Activated naive CD4-positive, alpha-beta T cell treated with anti-CD3 and anti-CD28 coated beads, Interleukin-2, amount 50 U/mL, for 72 hours (primary cell): ENCODE data around the gene TCFL5. TPM values are rescaled to one million over a fixed set of nuclear protein-coding genes. Genes with fewer than 3 reads are reported as not detected.
A peak's percentile ranks its signal among the peaks of the same experiment; 100 is the strongest.

Source experiments
- ATAC-seq, 2 donors: fragments of 150-1000 bp; cut with Tn5 transposase; 2 replicates each; pipeline ENCODE4 v1.10.0; 2021; ENCODE audit warnings: mild to moderate bottlenecking in 2 of 2, moderate library complexity in 2 of 2
- DNase-seq, 2 donors: peaks; one replicate each; pipeline ENCODE4 v3.0.0; 2021 to 2022; ENCODE audit warnings: low spot score in 2 of 2
- H3K27ac Mint-ChIP-seq, 2 donors: one replicate each; pipeline ENCODE4 v1.8.0; 2022; ENCODE audit warnings: mild to moderate bottlenecking in 2 of 2, mixed read lengths in 2 of 2
- H3K36me3 Mint-ChIP-seq, 2 donors: one replicate each; pipeline ENCODE4 v1.8.0; 2022; ENCODE audit warnings: mixed read lengths in 2 of 2
- H3K9me3 Mint-ChIP-seq, 2 donors: one replicate each; pipeline ENCODE4 v1.8.0; 2022; ENCODE audit warnings: mixed read lengths in 2 of 2
- total RNA-seq, 2 donors: library from RNA; stranded (reverse); gene quantifications; one replicate each; pipeline ENCODE4 v1.2.3, GENCODE V29; 2022

The TCFL5 gene
- total RNA-seq, 2 donors from 2014 or later, result 3.5 to 5.7 TPM

- Mint-ChIP-seq H3K9me3 (no peaks in the 10 kb centered on the region), H3K27ac (peak overlapping the region in 1 of 2 donors; percentile 76), H3K36me3 (peaks cover 0 to 5% of the 10 kb centered on the region in 2 donors)
- ATAC-seq (no peak), DNase-seq (no peak)
Observed at GRCh38 chr20:62806383-62807050, 55.1 kb downstream of the TCFL5 start.

DNA sequence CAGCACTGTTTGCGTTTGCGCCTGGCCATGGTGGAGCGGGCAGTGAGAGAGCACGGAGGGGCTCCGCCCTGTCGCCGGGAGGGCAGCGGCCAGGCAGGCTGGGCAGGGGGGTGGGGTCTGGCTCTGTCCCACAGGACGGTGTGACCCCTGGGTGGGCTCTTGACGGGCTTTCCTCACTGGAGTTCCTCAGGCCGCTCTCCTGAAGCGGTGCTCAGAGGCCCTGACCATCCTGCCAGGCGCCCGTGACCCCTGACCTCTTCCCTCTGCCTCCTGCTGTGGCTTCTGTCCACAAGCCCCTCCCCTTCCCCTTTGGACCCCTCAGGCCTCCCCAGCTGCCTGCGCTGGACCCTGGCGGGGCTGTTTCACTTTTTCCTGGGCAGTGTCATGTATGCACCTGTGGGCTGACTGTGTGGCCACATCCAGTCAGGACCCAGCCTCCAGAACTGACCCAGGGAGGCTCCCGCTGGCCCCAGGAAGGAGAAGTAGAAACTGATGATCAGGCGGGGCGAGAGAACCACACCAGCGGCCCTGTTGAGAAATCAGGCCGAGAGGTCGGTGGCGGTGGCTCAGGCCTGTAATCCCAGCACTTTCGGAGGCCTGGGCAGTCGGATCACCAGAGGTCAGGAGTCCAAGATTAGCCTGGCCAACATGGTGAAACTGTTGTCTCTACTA lies 55.8 kb downstream of the TCFL5 start:
- Mint-ChIP-seq H3K9me3 (no peaks in the 10 kb centered on the region), H3K27ac (peak overlapping the region; percentile 50 to 76), H3K36me3 (peaks cover 0 to 5% of the 10 kb centered on the region in 2 donors)
- ATAC-seq (no peak), DNase-seq (no peak)

- Mint-ChIP-seq H3K36me3 (peaks cover 0 to 5% of the 10 kb centered on the region in 2 donors), H3K9me3 (no peaks in the 10 kb centered on the region), H3K27ac (peak overlapping the region in 1 of 2 donors; percentile 88)
- DNase-seq (no peak), ATAC-seq (peak; percentile 19 to 34)
Observed at GRCh38 chr20:62805155-62805710, 56.4 kb downstream of the TCFL5 start.

DNA sequence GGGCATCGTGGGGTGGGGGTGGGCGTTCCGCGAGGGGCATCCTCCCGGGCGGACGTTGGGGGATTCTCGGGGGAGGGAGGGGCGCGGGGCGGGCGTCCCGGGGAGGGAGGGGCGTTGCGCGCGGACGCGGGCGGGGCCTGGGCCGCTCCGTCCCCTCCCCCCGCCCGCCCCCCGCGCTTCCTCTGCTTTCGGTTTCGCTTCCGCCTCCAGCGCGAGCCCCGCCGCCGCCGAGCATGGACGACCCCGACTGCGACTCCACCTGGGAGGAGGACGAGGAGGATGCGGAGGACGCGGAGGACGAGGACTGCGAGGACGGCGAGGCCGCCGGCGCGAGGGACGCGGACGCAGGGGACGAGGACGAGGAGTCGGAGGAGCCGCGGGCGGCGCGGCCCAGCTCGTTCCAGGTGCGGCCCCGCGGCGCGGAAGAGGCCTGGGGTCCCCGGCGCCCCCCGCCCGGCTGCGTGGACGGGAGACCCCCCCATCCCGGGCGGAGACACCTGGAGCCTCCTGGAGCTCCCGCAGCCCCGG lies 56.9 kb downstream of the TCFL5 start, which contains the start of gene OGFR:
Gene OGFR, plus strand, starts transcription at position 209 of the 528 bp plus-strand sequence. Its CDS starts 25 bp downstream, at position 234.
- H3K9me3 Mint-ChIP-seq, result no peaks in the 10 kb centered on the region
- H3K36me3 Mint-ChIP-seq, result peaks cover 0 to 5% of the 10 kb centered on the region in 2 donors
- ATAC-seq (peak; percentile 30 to 72), DNase-seq (peak; percentile 67 to 70)
- peak within 1 kb of the TSS; percentile 82 to 88 for H3K27ac Mint-ChIP-seq

- peak; percentile 10 to 14 for ATAC-seq
- H3K36me3 Mint-ChIP-seq, result peaks cover under 1 to 5% of the 10 kb centered on the region in 2 donors
Observed at GRCh38 chr20:62804021-62804626, 57.5 kb downstream of the TCFL5 start.

DNA sequence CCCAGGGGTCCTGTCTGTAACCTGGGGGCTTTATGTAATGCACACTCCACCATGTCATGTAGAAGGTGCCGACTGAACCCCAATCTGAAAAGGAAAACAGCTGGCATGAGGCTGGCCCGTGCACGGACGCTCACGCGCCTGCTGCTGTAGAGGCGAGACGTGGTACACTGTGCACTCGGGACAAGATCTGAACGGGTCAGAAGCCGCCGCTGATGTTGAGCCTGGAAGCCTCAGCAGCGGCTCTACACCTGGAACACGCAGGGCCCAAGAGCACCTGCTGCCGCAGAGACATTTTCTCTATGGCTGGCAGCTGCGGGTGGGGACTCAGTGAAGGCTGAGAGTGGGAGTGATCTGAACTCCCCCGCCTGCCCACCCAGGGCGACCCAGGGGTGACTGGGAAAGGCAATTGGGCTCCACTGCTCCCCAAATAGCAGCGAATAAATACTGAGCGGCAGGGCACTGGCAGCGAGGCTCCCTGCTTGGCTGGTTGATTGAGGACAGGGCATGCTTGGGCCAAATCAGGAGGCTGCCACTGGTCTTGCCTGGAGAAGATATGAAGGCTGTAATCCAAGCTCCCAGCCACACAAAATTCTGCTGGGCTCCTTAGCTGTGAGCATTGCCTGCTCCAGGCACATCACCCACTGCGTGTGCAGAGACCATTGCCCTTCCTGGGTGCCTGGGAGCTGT lies 59.5 kb downstream of the TCFL5 start:
- DNase-seq (no peak), ATAC-seq (no peak)
- H3K9me3 Mint-ChIP-seq, result no peaks in the 10 kb centered on the region
- H3K36me3 Mint-ChIP-seq, result peaks cover 5 to 14% of the 10 kb centered on the region in 2 donors
- H3K27ac Mint-ChIP-seq, result no peak overlapping the region

More at GRCh38 chr20:62804021-62804626, 57.5 kb downstream of the TCFL5 start:
- DNase-seq, result no peak
- H3K9me3 Mint-ChIP-seq, result no peaks in the 10 kb centered on the region
- peak overlapping the region; percentile 50 to 88 for H3K27ac Mint-ChIP-seq

GRCh38 chr20:62801284-62802010 lies 60.2 kb downstream of the TCFL5 start:
- ATAC-seq (no peak), DNase-seq (no peak)
- H3K9me3 Mint-ChIP-seq, result no peaks in the 10 kb centered on the region
- no peak overlapping the region for H3K27ac Mint-ChIP-seq
- peaks cover 5 to 14% of the 10 kb centered on the region in 2 donors for H3K36me3 Mint-ChIP-seq

DNA sequence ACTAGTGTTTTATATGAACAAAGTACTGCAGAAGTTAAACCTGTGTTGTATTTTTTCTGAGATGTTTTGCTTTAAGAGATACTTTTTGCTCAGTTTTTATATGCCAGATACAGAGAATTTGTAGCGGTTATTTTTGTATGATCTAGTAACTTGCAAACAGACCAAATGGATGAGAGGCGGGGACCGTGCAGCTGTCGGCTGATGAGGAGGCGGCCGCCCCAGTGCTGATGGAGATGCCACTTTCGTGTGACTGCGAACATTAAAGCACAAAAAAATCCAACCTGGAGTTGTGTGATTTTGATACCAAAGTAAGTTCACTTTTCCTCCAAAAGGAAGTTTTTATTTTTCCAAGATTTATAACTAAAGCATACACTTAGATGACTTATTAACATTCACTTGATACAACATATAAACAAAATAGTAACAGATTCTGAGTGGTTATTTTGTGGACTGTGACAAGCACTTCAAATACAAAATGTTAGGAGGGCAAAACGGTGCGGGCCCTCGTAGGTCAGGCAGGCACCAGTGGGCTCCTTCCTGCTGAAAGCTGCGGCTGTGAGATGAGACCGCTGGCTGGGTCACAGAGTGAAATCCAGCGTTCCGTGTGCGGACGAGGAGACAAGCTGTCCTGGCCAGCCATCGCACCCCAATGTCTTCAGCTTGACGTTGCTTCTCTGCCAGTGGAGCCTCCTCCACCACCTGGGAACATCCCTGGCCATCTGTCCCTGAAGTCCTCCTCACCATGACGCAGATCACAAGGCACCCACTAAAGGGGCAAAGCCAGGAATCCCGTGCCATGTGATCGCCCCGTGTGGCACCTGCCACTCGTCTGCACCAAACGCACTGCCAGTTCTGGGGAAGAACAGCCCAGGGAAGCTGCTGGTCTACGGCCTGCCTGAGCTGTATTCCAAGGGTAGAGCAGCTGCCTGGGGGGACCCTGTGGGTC lies 61.0 kb downstream of the TCFL5 start:
- DNase-seq (no peak), ATAC-seq (no peak)
- H3K9me3 Mint-ChIP-seq, result no peaks in the 10 kb centered on the region
- H3K27ac Mint-ChIP-seq, result no peak overlapping the region
- H3K36me3 Mint-ChIP-seq, result peaks cover 5 to 14% of the 10 kb centered on the region in 2 donors

GRCh38 chr20:62799873-62800272 lies 61.7 kb downstream of the TCFL5 start:
- ATAC-seq, result no peak
- Mint-ChIP-seq H3K36me3 (peaks cover 5 to 14% of the 10 kb centered on the region in 2 donors), H3K9me3 (no peaks in the 10 kb centered on the region), H3K27ac (no peak overlapping the region)
- no peak for DNase-seq

GRCh38 chr20:62799459-62799858 lies 62.2 kb downstream of the TCFL5 start:
- Mint-ChIP-seq H3K27ac (peak overlapping the region in 1 of 2 donors; percentile 16), H3K9me3 (no peaks in the 10 kb centered on the region), H3K36me3 (peaks cover 5 to 14% of the 10 kb centered on the region in 2 donors)
- DNase-seq, result no peak
- no peak for ATAC-seq

GRCh38 chr20:62799036-62799435 lies 62.6 kb downstream of the TCFL5 start:
- ATAC-seq (no peak), DNase-seq (no peak)
- no peaks in the 10 kb centered on the region for H3K9me3 Mint-ChIP-seq
- peak overlapping the region in 1 of 2 donors; percentile 16 for H3K27ac Mint-ChIP-seq
- H3K36me3 Mint-ChIP-seq, result peaks cover 3 to 14% of the 10 kb centered on the region in 2 donors

DNA sequence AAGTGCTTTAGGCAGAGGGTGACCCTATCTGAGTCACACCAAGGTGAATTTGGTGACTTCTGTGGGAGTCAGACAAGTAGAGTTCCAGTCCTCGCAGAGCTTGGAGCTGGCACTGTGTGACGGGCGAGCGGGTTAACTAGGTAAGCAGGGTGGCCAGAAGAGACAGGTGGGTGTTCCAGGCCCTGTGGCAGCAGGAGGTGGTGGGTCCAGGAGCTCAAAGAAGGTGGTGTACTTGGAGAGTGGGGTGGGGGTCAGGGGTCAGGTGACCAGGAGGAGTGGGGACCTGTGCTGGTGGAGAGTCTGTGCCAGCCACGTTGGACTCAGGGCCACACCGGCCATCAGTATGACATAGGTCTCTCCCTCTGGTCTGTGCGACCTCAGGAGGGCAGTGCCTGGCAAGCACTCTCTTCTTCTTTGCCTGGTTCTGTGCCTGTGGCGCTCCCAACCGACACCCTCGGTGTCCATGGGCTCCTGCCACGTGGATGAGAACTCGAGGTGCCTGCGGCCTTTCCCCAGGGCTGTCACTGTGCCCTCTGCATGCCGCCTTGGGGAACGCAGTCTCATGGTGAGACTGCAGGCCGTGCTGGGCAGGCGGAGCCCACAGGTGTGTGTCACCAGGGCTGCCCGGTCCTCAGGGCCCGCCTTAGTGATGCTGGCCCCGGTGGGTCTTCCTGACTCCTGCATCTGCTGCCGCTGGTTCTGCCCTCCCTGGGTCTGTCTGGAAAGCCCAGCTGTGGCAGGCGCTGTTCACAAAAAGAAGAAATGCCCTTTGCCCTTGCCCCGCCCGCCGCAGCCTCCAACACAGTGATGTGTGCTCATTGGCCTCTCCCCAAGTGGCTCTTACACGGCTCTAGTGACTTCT lies 63.7 kb downstream of the TCFL5 start:
- DNase-seq, result no peak
- no peak for ATAC-seq
- H3K36me3 Mint-ChIP-seq, result peaks cover 0 to 14% of the 10 kb centered on the region in 2 donors
- no peaks in the 10 kb centered on the region for H3K9me3 Mint-ChIP-seq
- H3K27ac Mint-ChIP-seq, result peak overlapping the region; percentile 14 to 16

DNA sequence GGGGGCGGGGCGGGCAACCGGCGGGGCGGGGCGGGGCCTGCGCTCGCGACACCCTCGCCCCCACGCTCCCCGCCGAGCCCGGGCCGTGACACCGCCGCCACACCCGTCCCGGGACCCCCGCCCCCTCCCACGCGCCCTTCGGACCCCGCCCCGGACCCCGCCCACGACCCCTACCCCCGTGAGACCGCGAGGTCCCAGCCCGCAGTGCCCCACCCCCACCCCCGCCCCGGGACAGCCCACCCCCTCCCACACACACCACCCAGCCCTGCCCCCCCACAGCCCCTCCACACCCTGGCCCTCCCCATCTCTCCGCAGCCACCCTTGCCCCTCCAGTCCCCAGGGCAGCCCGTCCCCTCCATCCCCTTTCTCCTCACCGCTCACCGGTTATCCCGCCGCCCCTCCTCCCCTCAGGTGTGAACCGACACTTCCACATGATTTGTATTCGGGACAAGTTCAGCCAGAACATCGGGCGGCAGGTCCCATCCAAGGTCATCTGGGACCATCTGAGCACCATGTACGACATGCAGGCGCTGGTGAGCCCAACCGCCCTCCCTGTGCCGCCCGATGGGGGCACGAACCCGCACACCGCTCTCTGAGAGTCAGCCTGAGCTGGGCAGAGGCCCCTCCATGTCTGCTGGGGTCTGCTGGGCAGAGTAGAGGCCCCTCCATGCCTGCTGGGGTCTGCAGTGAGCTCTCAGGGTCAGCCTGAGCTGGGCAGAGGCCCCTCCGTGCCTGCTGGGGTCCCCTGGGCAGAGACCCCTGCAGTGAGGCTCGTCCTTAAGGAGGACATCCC lies 64.7 kb downstream of the TCFL5 start:
- no peak for DNase-seq
- peak overlapping the region; percentile 16 to 60 for H3K27ac Mint-ChIP-seq
- ATAC-seq, result no peak
- no peaks in the 10 kb centered on the region for H3K9me3 Mint-ChIP-seq
- H3K36me3 Mint-ChIP-seq, result peaks cover 0 to 14% of the 10 kb centered on the region in 2 donors
